ENCODE measurements around the gene TICAM2. TPM values are rescaled to one million over a fixed set of nuclear protein-coding genes. Genes with fewer than 3 reads are reported as not detected.

The TICAM2 gene
- total and polyA plus RNA-seq, 2 of the 8 experiments (the other 6 are each of a cell fraction or from before 2014, with no cell fraction given) = 0.02 TPM; not detected in 1

DNA sequence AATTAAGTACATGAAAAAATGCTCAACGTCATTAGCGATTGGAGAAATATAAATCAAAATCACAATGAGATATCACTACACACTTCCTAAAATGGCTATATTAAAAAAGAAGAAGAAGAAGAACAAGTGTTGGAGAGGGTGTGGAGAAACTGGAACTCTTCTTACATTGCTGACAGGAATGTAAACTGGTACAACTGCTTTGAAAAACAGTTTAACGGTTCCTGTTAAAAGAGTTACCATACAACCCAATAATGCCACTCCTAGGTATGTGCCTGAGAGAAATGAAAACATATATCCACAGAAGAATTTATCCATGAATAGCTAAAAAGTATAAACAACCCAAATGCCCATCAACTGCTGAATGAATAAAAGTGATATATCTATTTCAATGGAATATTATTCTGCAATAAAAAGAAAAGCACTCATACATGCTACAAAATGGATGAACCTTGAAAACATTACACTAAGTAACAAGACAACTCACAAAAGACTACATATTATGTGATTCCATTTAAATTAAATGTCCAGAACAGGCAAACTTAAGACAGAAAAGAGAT is 66.7 kb downstream of the TICAM2 start (continued):
- no peak for TF ChIP-seq SP1 (IDR thresholded peaks at IDR 0.05; ENCODE audit: low read depth, low read length)

All from H1 (cell line).